Breast epithelium (tissue), 4 donors: ENCODE measurements around the gene LPP. TPM values are rescaled to one million over a fixed set of nuclear protein-coding genes. Genes with fewer than 3 reads are reported as not detected.

Experiments used
- DNase-seq, 2 donors: peaks; one replicate each; pipeline ENCODE4 v3.0.0-alpha.2; 2019; ENCODE audit warnings: low spot score in 2 of 2
- H3K27ac ChIP-seq, 2 donors: fragments of 200-600 bp; sonication (generic) in 1 of 2; one replicate each; pipeline ENCODE4 v1.5.1; 2016 to 2019; ENCODE audit warnings: mild to moderate bottlenecking in 1 of 2
- H3K27me3 ChIP-seq, 2 donors: fragments of 200-600 bp; sonication (generic) in 1 of 2; one replicate each; pipeline versions ENCODE4 v1.5.1 to v1.6.0; 2017 to 2019; ENCODE audit warnings: control low read depth in 1 of 2, mild to moderate bottlenecking in 1 of 2
- H3K36me3 ChIP-seq: fragments of 200-600 bp; one replicate; pipeline ENCODE4 v1.5.1; 2019
- H3K4me1 ChIP-seq, 2 donors: fragments of 200-600 bp; sonication (generic); one replicate each; pipeline ENCODE4 v1.5.1; 2016 to 2019; ENCODE audit warnings: control low read depth in 1 of 2
- H3K4me3 ChIP-seq, 3 donors: fragments of 200-600 bp; sonication (generic); 1 replicate in 2 of 3; 2 replicates in 1 of 3; pipeline ENCODE4 v1.5.1; 2016 to 2019; ENCODE audit warnings: mild to moderate bottlenecking in 3 of 3, moderate library complexity in 2 of 3
- H3K9me3 ChIP-seq, 2 donors: fragments of 200-600 bp; sonication (generic) in 1 of 2; one replicate each; pipeline ENCODE4 v1.5.1; 2016 to 2019; ENCODE audit warnings: control low read depth in 1 of 2
- POLR2A ChIP-seq: fragments of 450-650 bp; IDR thresholded peaks from one replicate; pipeline ENCODE4 v1.6.1; 2016; ENCODE audit warnings: antibody characterized with exemption, mild to moderate bottlenecking, moderate library complexity
- POLR2AphosphoS5 ChIP-seq, 3 donors: sonication (generic); formaldehyde crosslinking; IDR thresholded peaks; one replicate each; pipeline ENCODE4 v1.6.1; 2017; ENCODE audit warnings: antibody characterized with exemption in 3 of 3
- intact Hi-C: fragments of 100-400 bp; cut with DNase I; formaldehyde crosslinking; loops from one replicate; pipeline ENCODE4 v1.15.1; 2023; ENCODE audit warnings: low total_unique reads
- total RNA-seq, 3 donors: library from RNA; depleted of rRNA; stranded (reverse); fragments of >200 nt; gene quantifications; one replicate each; pipeline ENCODE4 v1.1.0, GENCODE V29; 2016
- TF ChIP-seq, protein P1 (sequence below), 3 donors: fragments of 450-650 bp; IDR thresholded peaks; one replicate each; pipeline ENCODE4 v1.5.1; 2016 to 2017; ENCODE audit warnings: antibody characterized with exemption in 3 of 3, mild to moderate bottlenecking in 3 of 3, moderate library complexity in 3 of 3

Gene LPP
- total RNA-seq, 3 donors from 2014 or later: 135 to 183 (median 147) TPM

DNA sequence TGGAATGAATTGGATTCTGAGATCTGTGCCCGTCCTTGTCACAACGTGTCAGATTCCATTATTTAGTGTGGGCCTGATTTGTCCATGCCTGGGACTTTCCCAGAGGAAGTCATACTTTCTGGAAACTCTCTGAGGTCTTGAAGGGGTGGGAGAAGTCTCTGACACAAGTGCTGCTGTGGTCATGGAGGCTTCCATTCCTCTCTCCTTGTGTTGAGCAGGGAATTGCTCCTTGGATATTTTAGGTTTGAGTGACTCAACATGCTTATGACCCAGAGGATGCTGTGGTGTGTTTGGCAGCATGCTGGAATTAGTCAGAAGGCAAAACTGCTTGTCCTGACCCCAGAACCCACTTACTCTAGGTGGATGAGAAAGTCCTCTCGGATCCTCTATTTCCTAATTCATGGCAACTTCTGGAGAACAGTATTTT is 132.1 kb downstream of the LPP start:
- Histone ChIP-seq H3K9me3 (no peaks in the 10 kb centered on the region), H3K27me3 (no peaks in the 10 kb centered on the region), H3K36me3 (no peaks in the 10 kb centered on the region), H3K27ac (peak overlapping the region; percentile 64 to 68), H3K4me3 (no peak overlapping the region), H3K4me1 (peaks cover 0 to 12% of the 10 kb centered on the region in 2 donors)
- TF ChIP-seq, protein P1, sequence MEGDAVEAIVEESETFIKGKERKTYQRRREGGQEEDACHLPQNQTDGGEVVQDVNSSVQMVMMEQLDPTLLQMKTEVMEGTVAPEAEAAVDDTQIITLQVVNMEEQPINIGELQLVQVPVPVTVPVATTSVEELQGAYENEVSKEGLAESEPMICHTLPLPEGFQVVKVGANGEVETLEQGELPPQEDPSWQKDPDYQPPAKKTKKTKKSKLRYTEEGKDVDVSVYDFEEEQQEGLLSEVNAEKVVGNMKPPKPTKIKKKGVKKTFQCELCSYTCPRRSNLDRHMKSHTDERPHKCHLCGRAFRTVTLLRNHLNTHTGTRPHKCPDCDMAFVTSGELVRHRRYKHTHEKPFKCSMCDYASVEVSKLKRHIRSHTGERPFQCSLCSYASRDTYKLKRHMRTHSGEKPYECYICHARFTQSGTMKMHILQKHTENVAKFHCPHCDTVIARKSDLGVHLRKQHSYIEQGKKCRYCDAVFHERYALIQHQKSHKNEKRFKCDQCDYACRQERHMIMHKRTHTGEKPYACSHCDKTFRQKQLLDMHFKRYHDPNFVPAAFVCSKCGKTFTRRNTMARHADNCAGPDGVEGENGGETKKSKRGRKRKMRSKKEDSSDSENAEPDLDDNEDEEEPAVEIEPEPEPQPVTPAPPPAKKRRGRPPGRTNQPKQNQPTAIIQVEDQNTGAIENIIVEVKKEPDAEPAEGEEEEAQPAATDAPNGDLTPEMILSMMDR (IDR thresholded peaks at IDR 0.05): no peak
- TF ChIP-seq POLR2AphosphoS5 (IDR thresholded peaks at IDR 0.05): peak; percentile 33 to 60 (median 37)
- DNase-seq: no peak
- intact Hi-C loops: no loop called here

DNA sequence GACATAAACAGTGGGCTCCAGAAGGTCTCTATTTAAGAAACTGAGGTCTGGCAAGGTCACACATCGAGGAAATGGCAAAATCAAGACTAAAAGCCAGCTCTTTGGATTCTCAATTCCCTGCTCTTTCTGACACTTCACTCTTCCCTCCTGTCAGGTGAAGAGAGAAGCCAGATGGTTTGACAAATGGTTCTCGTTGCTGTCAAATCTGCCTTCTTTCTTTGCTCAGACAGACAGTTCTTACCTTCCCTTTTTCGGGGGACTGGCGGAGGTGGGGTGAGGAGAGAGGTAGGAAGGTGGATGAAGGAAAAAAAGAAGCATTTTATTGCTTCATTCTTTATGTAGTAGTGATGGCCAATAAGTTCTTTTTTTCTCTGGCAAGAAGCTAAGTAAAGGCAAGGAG is 133.4 kb downstream of the LPP start:
- Histone ChIP-seq H3K4me3 (no peak overlapping the region), H3K27me3 (no peaks in the 10 kb centered on the region), H3K9me3 (no peaks in the 10 kb centered on the region), H3K4me1 (peaks cover 0 to 12% of the 10 kb centered on the region in 2 donors), H3K27ac (peak overlapping the region in 1 of 2 donors; percentile 68), H3K36me3 (no peaks in the 10 kb centered on the region)
- TF ChIP-seq POLR2AphosphoS5 (IDR thresholded peaks at IDR 0.05) (no peak), POLR2A (no peak)
- TF ChIP-seq, protein P1 (IDR thresholded peaks at IDR 0.05): no peak
- intact Hi-C loops: no loop called here
- no peak for DNase-seq

DNA sequence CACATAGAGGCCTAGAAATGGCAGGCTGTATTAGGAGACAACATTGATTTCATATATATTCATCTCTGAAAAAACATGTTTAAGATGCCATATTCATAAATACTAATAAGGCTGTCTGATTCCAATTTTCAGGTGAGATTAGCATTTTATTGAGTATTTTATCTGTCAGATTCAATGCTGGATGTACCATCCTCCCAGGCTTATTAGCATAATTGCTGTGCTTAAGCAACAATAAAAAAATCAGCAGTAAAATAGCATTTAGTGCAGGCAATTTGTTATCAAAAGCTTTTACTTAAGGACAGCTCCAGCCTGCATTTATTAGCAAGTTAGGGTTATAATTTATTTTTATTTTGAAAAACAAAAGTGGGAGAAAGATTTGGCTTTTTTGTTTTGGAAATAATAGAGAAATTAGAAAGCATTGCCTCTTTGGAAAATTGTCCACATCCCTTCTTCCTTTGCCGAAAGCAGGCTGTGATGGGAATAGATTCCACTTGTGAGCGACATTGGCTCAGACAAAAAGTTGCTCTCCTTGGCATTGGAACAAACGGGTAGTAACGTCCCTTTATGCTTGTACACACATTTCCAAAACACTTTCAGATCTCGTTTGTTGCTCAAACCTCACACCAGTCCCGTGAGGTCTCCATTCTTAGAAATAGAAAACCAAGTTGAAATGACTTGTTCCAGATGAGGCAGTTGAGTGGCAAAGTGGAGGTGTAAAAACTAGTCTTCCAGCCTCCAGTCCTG is 134.0 kb downstream of the LPP start:
- TF ChIP-seq POLR2A: no peak
- no peak for TF ChIP-seq POLR2AphosphoS5 (IDR thresholded peaks at IDR 0.05)
- TF ChIP-seq, protein P1 (IDR thresholded peaks at IDR 0.05): no peak
- no peak overlapping the region for H3K27ac ChIP-seq
- peaks cover 0 to 6% of the 10 kb centered on the region in 2 donors for H3K4me1 ChIP-seq
- DNase-seq: no peak
- intact Hi-C loops: no loop called here
- H3K9me3 ChIP-seq: no peaks in the 10 kb centered on the region
- no peak overlapping the region for H3K4me3 ChIP-seq
- no peaks in the 10 kb centered on the region for H3K27me3 ChIP-seq
- no peaks in the 10 kb centered on the region for H3K36me3 ChIP-seq

DNA sequence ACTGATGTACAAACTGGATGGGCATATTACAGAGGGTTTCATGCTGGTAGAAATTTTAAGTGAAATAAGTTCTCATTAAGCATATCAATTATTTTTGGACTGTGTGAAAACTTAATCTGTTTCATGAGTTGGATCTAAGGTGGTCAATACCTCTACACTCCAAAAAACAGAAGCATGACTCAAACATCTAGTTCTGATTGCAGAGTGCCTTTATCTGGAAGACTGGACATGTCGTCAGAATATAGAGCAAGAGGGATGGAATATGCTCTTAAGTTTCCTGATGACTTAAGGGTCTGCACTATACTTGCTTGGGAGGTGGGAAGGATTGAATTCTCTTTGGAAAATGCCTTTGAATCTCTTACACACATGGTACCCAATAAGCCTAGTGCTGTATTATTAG is 138.3 kb downstream of the LPP start:
- TF ChIP-seq POLR2AphosphoS5 (IDR thresholded peaks at IDR 0.05) (no peak), POLR2A (no peak)
- TF ChIP-seq, protein P1 (IDR thresholded peaks at IDR 0.05): no peak
- Histone ChIP-seq H3K4me1 (peaks cover 4 to 18% of the 10 kb centered on the region in 2 donors), H3K27me3 (no peaks in the 10 kb centered on the region), H3K9me3 (no peaks in the 10 kb centered on the region), H3K27ac (no peak overlapping the region), H3K36me3 (no peaks in the 10 kb centered on the region), H3K4me3 (no peak overlapping the region)
- intact Hi-C loops: no loop called here
- DNase-seq: no peak

DNA sequence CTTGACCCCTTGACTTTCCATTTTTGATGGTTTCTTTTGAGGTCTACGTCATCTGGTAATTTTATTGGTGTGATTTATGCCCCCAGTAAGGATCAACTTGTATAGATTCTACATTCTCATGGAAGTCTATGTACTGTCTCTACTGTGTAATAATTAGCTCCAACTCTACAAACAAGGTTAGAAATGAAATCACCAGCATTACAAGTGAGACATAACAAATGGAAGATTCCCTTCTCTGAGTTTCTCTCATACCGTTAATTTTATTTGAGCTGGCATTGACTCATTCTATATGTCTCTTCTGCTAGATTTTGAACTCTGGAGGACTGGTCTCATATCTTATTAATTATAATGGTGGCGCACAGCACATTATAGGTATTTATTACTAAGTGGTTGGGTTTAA is 138.9 kb downstream of the LPP start:
- H3K36me3 ChIP-seq: no peaks in the 10 kb centered on the region
- DNase-seq: no peak
- H3K4me1 ChIP-seq: peaks cover 4 to 18% of the 10 kb centered on the region in 2 donors
- H3K9me3 ChIP-seq: no peaks in the 10 kb centered on the region
- H3K27ac ChIP-seq: no peak overlapping the region
- TF ChIP-seq POLR2AphosphoS5 (IDR thresholded peaks at IDR 0.05) (no peak), POLR2A (no peak)
- TF ChIP-seq, protein P1 (IDR thresholded peaks at IDR 0.05): no peak
- no peak overlapping the region for H3K4me3 ChIP-seq
- intact Hi-C loops: no loop called here
- H3K27me3 ChIP-seq: no peaks in the 10 kb centered on the region
